DND-41 (cell line): ENCODE measurements around the gene BCL7B.

Experiments
- ATAC-seq: fragments of 200-7000 bp; cut with Tn5 transposase; 3 replicates; pipeline ENCODE4 v1.9.1; 2021; ENCODE audit warnings: low read depth; ENCODE audit not compliant: insufficient read depth
- DNase-seq: peaks from one replicate; pipeline ENCODE4 v3.0.0-alpha.2; 2020
- H2AFZ ChIP-seq: 2 replicates; pipeline ENCODE4 v1.6.0; 2012; ENCODE audit warnings: low read depth, low read length
- H3K27ac ChIP-seq: 2 replicates; pipeline ENCODE4 v1.5.1; 2012; ENCODE audit warnings: low read length, inconsistent platforms
- H3K27me3 ChIP-seq: fragments of 200-600 bp; sonication (generic); 2 replicates; pipeline ENCODE4 v1.6.0; 2012; ENCODE audit warnings: low read length, mild to moderate bottlenecking, inconsistent platforms; ENCODE audit not compliant: insufficient read depth, poor library complexity
- H3K36me3 ChIP-seq: 2 replicates; pipeline ENCODE4 v1.5.1; 2012; ENCODE audit warnings: low read length, inconsistent platforms; ENCODE audit not compliant: insufficient read depth
- H3K4me1 ChIP-seq: 2 replicates; pipeline ENCODE4 v1.5.1; 2012; ENCODE audit warnings: mild to moderate bottlenecking, low read length; ENCODE audit not compliant: insufficient read depth
- H3K4me2 ChIP-seq: 2 replicates; pipeline ENCODE4 v1.6.0; 2012; ENCODE audit warnings: mild to moderate bottlenecking, moderate library complexity, low read length, inconsistent platforms; ENCODE audit not compliant: insufficient read depth
- H3K4me3 ChIP-seq, 2 experiments: fragments of 200-600 bp in 1 of 2; shearing (Covaris generic) in 1 of 2; 2 replicates each; pipeline ENCODE4 v1.5.1; 2012 to 2016; ENCODE audit warnings: inconsistent platforms in 2 of 2, low read length in 2 of 2, mild to moderate bottlenecking in 2 of 2, low read depth in 1 of 2, moderate library complexity in 1 of 2
- H3K79me2 ChIP-seq: 2 replicates; pipeline ENCODE4 v1.6.0; 2012; ENCODE audit warnings: low read length, inconsistent platforms; ENCODE audit not compliant: insufficient read depth
- H3K9ac ChIP-seq: 2 replicates; pipeline ENCODE4 v1.6.0; 2012; ENCODE audit warnings: low read depth, mild to moderate bottlenecking, inconsistent platforms, low read length, moderate library complexity
- H3K9me3 ChIP-seq: 2 replicates; pipeline ENCODE4 v1.5.1; 2012; ENCODE audit warnings: low read length, moderate library complexity, mild to moderate bottlenecking, inconsistent platforms; ENCODE audit not compliant: insufficient read depth, severe bottlenecking
- H4K20me1 ChIP-seq: 2 replicates; pipeline ENCODE4 v1.6.0; 2012; ENCODE audit warnings: low read length; ENCODE audit not compliant: insufficient read depth
- EZH2 ChIP-seq: IDR thresholded peaks from 3 replicates; pipeline ENCODE4 v1.6.1; 2012; ENCODE audit warnings: borderline replicate concordance, low read depth, mild to moderate bottlenecking, moderate library complexity, low read length, inconsistent platforms; ENCODE audit not compliant: severe bottlenecking
- TF ChIP-seq, protein P1 (sequence below): IDR thresholded peaks from 2 replicates; pipeline ENCODE4 v1.5.1; 2012; ENCODE audit warnings: borderline replicate concordance, low read length, moderate library complexity, mild to moderate bottlenecking; ENCODE audit not compliant: poor library complexity, severe bottlenecking; ENCODE audit errors: extremely low read depth

Gene BCL7B

DNA sequence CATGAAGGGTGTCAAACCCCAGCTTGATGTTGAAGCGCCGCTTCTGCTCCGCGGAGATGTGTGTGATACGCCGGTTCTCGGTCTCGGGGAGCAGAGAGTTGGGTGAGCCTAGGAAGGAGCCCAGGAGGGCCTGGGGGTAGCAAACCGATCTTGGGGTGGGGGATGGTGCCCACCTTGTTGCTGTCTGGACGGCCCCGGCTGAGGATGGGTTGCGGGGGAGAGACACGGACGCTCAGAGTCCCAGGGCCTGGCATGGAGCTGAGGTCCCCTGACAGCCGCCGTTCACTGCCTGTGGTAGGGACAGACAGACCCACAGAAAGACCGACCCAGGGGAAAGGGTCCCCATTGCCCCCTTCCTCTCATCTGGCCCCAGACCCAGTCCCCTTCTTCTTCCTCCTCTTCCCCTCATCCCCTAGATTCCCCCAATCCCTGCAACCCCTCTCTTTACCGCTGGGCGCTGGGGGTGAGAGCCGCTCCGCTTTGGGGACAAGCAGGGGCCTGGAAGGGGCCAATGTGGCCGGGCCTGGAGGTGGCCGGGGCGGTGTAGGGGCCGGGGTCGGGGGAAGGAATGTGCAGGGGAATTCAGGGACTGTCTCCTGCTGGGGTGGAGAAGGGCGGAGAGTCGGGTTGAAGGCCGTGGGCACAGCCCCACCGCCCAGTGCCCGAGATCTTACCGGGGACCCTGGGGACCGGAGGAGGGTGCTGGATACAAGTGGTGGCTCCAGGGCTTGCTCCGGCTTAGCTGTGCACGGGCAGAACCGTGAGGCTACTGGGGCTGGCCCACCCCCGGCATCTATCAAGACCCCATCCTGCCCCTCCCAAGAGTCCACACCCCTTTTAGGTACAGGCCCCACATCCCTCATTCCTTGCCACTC, 38.9 kb upstream of the BCL7B start:
- H4K20me1 ChIP-seq: no peaks in the 10 kb centered on the region
- no peak overlapping the region for H3K9ac ChIP-seq
- H3K36me3 ChIP-seq: no peaks in the 10 kb centered on the region
- H3K27me3 ChIP-seq: no peaks in the 10 kb centered on the region
- no peak overlapping the region for H2AFZ ChIP-seq
- H3K4me1 ChIP-seq: no peaks in the 10 kb centered on the region
- H3K4me2 ChIP-seq: no peak overlapping the region
- no peak overlapping the region for H3K4me3 ChIP-seq
- H3K27ac ChIP-seq: no peak overlapping the region
- no peak for DNase-seq
- H3K9me3 ChIP-seq: no peaks in the 10 kb centered on the region
- TF ChIP-seq, protein P1, sequence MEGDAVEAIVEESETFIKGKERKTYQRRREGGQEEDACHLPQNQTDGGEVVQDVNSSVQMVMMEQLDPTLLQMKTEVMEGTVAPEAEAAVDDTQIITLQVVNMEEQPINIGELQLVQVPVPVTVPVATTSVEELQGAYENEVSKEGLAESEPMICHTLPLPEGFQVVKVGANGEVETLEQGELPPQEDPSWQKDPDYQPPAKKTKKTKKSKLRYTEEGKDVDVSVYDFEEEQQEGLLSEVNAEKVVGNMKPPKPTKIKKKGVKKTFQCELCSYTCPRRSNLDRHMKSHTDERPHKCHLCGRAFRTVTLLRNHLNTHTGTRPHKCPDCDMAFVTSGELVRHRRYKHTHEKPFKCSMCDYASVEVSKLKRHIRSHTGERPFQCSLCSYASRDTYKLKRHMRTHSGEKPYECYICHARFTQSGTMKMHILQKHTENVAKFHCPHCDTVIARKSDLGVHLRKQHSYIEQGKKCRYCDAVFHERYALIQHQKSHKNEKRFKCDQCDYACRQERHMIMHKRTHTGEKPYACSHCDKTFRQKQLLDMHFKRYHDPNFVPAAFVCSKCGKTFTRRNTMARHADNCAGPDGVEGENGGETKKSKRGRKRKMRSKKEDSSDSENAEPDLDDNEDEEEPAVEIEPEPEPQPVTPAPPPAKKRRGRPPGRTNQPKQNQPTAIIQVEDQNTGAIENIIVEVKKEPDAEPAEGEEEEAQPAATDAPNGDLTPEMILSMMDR: no peak
- TF ChIP-seq EZH2: no peak
- no peak for ATAC-seq
- H3K79me2 ChIP-seq: no peaks in the 10 kb centered on the region

DNA sequence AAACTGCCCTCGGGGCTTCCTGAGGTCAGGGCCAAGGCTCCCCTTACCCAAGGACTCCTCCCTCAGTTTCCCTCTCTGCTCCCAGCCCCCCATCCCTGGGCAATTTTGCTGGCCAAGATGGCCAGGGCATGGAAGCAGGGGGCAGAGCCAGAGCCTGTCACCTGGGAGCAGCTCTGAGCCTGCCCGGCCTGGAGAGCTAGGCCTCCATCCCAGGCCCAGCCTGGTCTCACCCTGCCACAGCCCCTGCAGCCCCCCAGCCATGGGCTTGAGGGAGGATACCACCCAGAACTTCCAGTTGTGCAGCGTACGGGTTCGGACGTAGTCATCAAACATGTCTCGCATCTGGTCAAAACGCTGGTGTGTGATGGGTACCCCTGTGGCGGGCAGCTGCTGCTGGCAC, 37.9 kb upstream of the BCL7B start:
- no peak for ATAC-seq
- no peaks in the 10 kb centered on the region for H3K4me1 ChIP-seq
- no peak overlapping the region for H3K27ac ChIP-seq
- no peaks in the 10 kb centered on the region for H3K27me3 ChIP-seq
- H3K9ac ChIP-seq: no peak overlapping the region
- no peaks in the 10 kb centered on the region for H3K9me3 ChIP-seq
- H4K20me1 ChIP-seq: no peaks in the 10 kb centered on the region
- no peak for DNase-seq
- TF ChIP-seq, protein P1: no peak
- TF ChIP-seq EZH2: no peak
- H3K4me3 ChIP-seq: no peak overlapping the region
- H2AFZ ChIP-seq: no peak overlapping the region
- no peak overlapping the region for H3K4me2 ChIP-seq
- no peaks in the 10 kb centered on the region for H3K79me2 ChIP-seq
- H3K36me3 ChIP-seq: no peaks in the 10 kb centered on the region

DNA sequence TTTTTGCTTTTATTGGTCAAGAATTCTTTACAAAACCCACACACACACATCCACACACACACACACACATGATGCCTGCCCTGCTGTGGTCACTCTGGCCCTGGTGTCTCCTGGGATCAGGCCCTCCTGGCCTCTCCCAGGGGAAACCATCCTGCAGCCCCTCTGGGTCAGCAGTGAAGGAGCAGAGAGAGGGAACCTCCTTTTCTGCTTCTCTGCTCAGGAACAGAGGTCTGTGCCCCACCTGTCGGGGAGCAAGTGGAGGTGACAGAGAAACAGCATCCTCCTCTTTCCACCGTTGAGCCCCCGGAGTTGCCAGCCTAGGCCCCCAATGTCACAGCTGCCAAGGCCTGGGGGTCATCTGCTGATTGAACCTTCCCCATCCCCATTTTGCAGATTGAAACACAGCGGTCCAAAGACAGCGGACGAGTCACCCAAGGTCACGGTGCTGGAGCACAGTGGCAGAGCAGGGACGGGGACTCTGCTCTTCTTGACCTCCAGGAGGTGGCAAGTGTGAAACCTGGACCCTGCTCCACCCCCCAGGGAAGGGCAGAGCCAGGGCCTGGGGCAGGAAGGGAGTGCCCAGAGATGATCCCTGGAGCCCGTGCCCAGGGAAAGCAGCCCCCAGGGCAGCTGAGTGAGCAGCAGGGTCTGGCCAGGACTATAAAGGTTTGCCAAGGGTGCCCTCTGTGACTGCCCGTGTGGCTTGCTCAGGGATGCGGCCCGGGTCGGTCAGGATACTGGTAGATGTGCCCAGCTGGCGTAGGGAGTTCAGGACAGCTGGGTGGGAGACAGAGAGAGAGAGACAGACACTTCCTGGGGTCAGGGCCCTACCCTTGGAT, 35.9 kb upstream of the BCL7B start:
- Histone ChIP-seq H4K20me1 (no peaks in the 10 kb centered on the region), H3K4me1 (no peaks in the 10 kb centered on the region), H3K27me3 (no peaks in the 10 kb centered on the region), H3K79me2 (no peaks in the 10 kb centered on the region), H3K9me3 (no peaks in the 10 kb centered on the region), H3K4me3 (no peak overlapping the region), H3K36me3 (no peaks in the 10 kb centered on the region), H3K27ac (no peak overlapping the region), H3K9ac (no peak overlapping the region), H3K4me2 (no peak overlapping the region), H2AFZ (no peak overlapping the region)
- TF ChIP-seq, protein P1: no peak
- TF ChIP-seq EZH2: no peak
- ATAC-seq (no peak), DNase-seq (no peak)
